SIG-M5 treated with dmso at 0.1 percent for 504 hours (cell line): ENCODE measurements around the gene RELCH.

Experiments
- DNase-seq: peaks from one replicate; lab custom pipeline; 2025; ENCODE audit not compliant: unreplicated experiment; lab: John Stamatoyannopoulos, UW

RELCH gene

DNA sequence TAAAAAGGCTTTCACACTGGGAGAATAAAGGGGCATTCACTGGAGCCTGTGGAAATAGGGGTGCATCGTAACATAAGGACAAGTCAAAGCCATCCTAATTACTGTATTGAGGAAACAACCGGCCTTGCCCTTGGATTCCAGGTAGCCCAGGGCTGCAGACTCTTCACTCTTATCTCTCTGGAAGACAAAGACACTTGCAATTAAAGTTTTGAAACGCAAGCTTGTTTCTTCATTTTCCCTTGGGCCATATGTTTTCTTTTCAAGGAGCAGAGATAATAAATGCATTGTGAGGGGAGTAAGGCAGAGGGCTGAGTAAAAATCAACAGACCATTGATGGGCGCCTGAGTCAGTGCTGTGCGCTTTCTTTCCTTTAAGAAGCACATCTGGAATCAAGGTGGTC, 149.6 kb downstream of the RELCH start:
- no peak for DNase-seq

DNA sequence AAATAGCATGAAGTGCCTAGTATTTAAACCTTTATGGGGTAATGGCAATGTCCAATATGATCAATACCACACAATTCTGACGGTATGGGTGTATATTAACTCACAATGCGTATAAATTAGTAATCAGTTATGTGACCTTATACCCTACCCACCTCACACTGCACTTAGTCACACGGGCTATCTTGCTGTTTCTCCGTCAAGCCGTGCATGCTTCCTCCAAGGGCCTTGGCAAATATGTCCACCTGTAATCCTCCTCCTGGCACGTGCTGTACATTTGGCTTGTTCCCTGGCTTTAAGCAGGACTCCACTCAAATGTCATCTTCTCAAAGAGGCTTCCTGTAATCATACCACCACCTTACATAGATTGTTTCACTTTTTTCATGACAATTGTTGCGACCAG, 150.3 kb downstream of the RELCH start:
- no peak for DNase-seq

- no peak for DNase-seq
Observed at GRCh38 chr18:62338446-62339105, 151.5 kb downstream of the RELCH start.

GRCh38 chr18:62339106-62339988, 152.3 kb downstream of the RELCH start:
- peak; percentile 3 for DNase-seq

- DNase-seq = no peak
Observed at GRCh38 chr18:62340996-62341395, 153.9 kb downstream of the RELCH start.

GRCh38 chr18:62341473-62341872, 154.4 kb downstream of the RELCH start:
- no peak for DNase-seq

- no peak for DNase-seq
Observed at GRCh38 chr18:62342884-62343283, 155.8 kb downstream of the RELCH start.

DNA sequence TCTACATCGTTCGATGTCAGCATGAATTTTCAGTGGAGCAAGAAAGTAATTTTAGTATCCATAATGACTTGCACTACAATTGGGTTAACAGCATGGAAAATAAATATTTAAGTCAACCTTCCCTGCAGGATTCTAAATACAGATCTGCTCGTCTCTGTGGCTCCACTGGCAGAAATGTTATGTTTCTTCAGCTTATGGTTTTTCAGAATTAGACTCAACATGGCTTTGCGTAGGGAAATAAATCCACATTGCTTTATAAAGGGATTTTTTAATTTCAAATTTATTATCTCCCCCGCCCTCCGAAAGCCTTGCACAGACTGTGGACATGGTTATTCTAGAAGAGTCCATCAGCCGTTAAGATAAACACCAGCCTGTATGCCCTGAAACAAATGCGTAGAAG, 156.3 kb downstream of the RELCH start:
- no peak for DNase-seq

- DNase-seq = no peak
Observed at GRCh38 chr18:62345909-62346308, 158.9 kb downstream of the RELCH start.

DNA sequence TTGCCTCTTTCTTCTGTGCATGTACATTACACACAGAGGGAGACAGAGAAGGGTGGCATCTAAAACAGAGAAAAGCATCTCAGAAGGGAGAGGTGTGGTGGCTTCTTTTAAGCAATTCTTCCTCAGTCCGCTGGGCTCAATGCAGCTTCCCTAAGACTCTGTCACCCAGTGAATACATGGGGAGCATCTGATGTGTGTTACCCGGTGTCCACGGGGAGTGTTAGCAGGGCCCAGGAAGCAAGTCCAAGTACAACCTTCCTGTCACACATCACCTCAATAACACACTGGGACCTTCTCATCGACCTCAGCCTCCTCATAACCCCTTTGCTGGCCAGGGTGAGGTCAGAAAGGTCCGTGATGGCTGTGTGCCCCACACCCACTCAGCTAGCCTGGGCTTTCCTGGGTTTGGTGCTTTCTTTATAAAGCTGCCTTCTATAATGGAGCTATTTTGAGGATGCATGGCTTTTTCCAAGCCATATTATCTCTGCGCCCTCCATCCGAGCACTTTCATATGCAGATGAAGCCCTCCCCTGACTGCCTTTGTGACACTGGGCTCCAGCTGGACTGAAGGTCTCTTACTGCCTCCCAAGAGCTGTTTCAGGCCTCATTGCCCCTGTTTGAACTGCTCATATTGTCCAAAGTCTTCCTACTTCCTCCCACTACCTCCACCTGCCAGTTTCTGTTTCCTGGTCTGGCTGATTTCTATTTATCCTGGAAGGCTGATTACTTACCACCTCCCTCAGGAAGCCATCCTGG, 159.5 kb downstream of the RELCH start:
- DNase-seq = no peak

- no peak for DNase-seq
Observed at GRCh38 chr18:62347089-62347506, 160.0 kb downstream of the RELCH start.

- DNase-seq = no peak
Observed at GRCh38 chr18:62348474-62348873, 161.4 kb downstream of the RELCH start.

DNA sequence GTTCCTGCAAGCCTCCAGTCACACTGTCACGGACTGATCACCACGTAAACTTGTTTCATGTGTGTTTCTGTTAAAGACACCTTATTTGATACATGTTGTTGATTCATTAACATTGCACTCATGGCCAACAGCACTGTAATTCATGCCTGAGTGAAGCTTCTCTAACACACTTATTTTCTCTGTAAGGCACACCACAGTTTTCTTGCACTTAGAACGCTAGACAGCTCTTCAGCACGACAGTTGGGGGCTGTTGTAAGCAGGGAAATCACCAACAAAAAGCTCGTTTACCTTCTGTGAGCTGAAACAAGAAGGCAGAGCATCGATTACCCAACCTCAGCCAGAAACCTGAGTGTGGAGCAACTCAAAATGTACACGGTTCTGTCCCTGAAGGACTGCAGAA, 166.1 kb downstream of the RELCH start:
- DNase-seq = no peak

- DNase-seq = no peak
Observed at GRCh38 chr18:62354151-62354550, 167.1 kb downstream of the RELCH start.

- no peak for DNase-seq
Observed at GRCh38 chr18:62357079-62357719, 170.1 kb downstream of the RELCH start.
